K562 (cell line): ENCODE measurements around the gene DDX5.

Experiments used
- AFF4 ChIP-seq: sonication (generic); formaldehyde crosslinking; IDR thresholded peaks from 2 replicates; pipeline ENCODE4 v1.8.0; 2023; ENCODE audit warnings: mild to moderate bottlenecking, missing genetic modification reagents
- CCAR2 ChIP-seq: fragments of 200-400 bp; formaldehyde crosslinking; IDR thresholded peaks from 2 replicates; pipeline ENCODE4 v1.6.1; 2017; ENCODE audit warnings: mild to moderate bottlenecking, low read depth, low read length
- EZH2 ChIP-seq: IDR thresholded peaks from 2 replicates; pipeline ENCODE4 v1.6.1; 2012; ENCODE audit warnings: low read depth, mild to moderate bottlenecking, inconsistent platforms, low read length, borderline replicate concordance
- FOXA1 ChIP-seq: fragments of 450-650 bp; IDR thresholded peaks from 2 replicates; pipeline ENCODE4 v1.6.1; 2016; ENCODE audit warnings: mild to moderate bottlenecking, borderline replicate concordance
- KAT7 ChIP-seq: sonication (generic); formaldehyde crosslinking; IDR thresholded peaks from 2 replicates; pipeline ENCODE4 v1.8.0; 2022; ENCODE audit warnings: missing genetic modification reagents, mild to moderate bottlenecking, borderline replicate concordance
- MNT ChIP-seq, 2 experiments: fragments of 450-650 bp; conservative IDR thresholded peaks; 2 replicates each; pipeline ENCODE4 v1.6.1; 2017; ENCODE audit warnings: mild to moderate bottlenecking in 2 of 2, moderate library complexity in 2 of 2
- NCOA6 ChIP-seq: fragments of 450-650 bp; IDR thresholded peaks from 2 replicates; pipeline ENCODE4 v1.6.1; 2017; ENCODE audit warnings: mild to moderate bottlenecking
- NFYB ChIP-seq: IDR thresholded peaks from 2 replicates; pipeline ENCODE4 v1.6.1; 2011; ENCODE audit warnings: mild to moderate bottlenecking, moderate library complexity; ENCODE audit not compliant: insufficient read length; ENCODE audit errors: extremely low read depth
- NR2C2 ChIP-seq, 2 experiments: fragments of 200-800 bp in 1 of 2; sonication (Bioruptor generic) in 1 of 2; sonication (generic) in 1 of 2; formaldehyde crosslinking in 1 of 2; IDR thresholded peaks; 2 replicates each; pipeline versions ENCODE4 v1.6.1 to v1.8.0; 2016 to 2022; ENCODE audit warnings: mild to moderate bottlenecking in 1 of 2, missing compliant biosample characterization in 1 of 2, missing genetic modification characterization in 1 of 2, missing genetic modification reagents in 1 of 2
- TCF3 ChIP-seq: sonication (generic); formaldehyde crosslinking; IDR thresholded peaks from 2 replicates; pipeline ENCODE4 v1.4.0; 2020; ENCODE audit warnings: mild to moderate bottlenecking, missing genetic modification reagents
- ZFX ChIP-seq: sonication (generic); formaldehyde crosslinking; IDR thresholded peaks from 2 replicates; pipeline ENCODE4 v1.8.0; 2022; ENCODE audit warnings: mild to moderate bottlenecking, missing genetic modification reagents, moderate library complexity
- ZNF274 ChIP-seq: IDR thresholded peaks from 2 replicates; pipeline ENCODE4 v1.6.1; 2011; ENCODE audit warnings: low read depth, mild to moderate bottlenecking, low read length, moderate library complexity, borderline replicate concordance

GRCh38 chr17:64554028-64554637 lies 48.0 kb upstream of the DDX5 start:
- TF ChIP-seq ZNF274 (no peak), MNT (conservative IDR thresholded peaks at IDR 0.05) (no peak), TCF3 (CRISPR knock-in tag) (no peak), NCOA6 (no peak), AFF4 (CRISPR knock-in tag) (no peak), NFYB (no peak), KAT7 (CRISPR knock-in tag) (no peak), FOXA1 (no peak), NR2C2 (CRISPR knock-in tag; IDR thresholded peaks at IDR 0.05) (no peak), NR2C2 (tag; IDR thresholded peaks at IDR 0.05) (no peak), CCAR2 (no peak), ZFX (CRISPR knock-in tag) (no peak; the same call in 1 of the 2 replicates), EZH2 (no peak)
